Tibial nerve (tissue), 4 donors: ENCODE results near the gene CRELD1.

ENCODE experiments used
- EP300 ChIP-seq, 2 donors: sonication (generic); formaldehyde crosslinking; IDR thresholded peaks; one replicate each; pipeline ENCODE4 v1.6.1; 2017; ENCODE audit warnings: antibody characterized with exemption in 2 of 2, mild to moderate bottlenecking in 1 of 2
- POLR2A ChIP-seq, 2 donors: fragments of 450-650 bp; IDR thresholded peaks; one replicate each; pipeline ENCODE4 v1.6.1; 2017; ENCODE audit warnings: antibody characterized with exemption in 2 of 2, mild to moderate bottlenecking in 2 of 2, moderate library complexity in 2 of 2
- TF ChIP-seq, protein P1 (sequence below), 5 experiments: fragments of 200-600 bp in 3 of 5; fragments of 450-650 bp in 2 of 5; sonication (generic) in 3 of 5; IDR thresholded peaks; one replicate each; pipeline ENCODE4 v1.5.1; 2016 to 2019; ENCODE audit warnings: antibody characterized with exemption in 5 of 5, mild to moderate bottlenecking in 3 of 5, moderate library complexity in 2 of 5

DNA sequence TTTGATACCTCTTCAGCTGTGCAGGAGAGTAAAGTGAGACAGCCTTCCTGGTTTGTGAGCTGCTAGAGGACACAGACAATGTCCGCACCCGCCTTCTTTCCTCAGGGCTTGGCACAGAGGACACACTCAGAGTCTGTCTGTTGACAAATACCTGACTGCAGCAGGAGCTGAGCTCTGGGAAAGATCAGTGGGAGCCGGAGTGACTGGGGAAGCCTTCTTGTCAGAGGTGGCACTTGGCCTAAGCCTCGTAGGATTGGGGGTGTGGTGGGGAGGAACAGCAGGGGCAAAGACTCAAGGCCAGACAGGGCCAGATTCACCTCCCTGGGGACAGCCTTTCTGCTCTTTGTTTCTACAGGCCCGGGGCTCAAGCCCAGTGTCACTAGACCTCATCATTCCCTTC, 20.0 kb upstream of the CRELD1 start:
- TF ChIP-seq, protein P1, sequence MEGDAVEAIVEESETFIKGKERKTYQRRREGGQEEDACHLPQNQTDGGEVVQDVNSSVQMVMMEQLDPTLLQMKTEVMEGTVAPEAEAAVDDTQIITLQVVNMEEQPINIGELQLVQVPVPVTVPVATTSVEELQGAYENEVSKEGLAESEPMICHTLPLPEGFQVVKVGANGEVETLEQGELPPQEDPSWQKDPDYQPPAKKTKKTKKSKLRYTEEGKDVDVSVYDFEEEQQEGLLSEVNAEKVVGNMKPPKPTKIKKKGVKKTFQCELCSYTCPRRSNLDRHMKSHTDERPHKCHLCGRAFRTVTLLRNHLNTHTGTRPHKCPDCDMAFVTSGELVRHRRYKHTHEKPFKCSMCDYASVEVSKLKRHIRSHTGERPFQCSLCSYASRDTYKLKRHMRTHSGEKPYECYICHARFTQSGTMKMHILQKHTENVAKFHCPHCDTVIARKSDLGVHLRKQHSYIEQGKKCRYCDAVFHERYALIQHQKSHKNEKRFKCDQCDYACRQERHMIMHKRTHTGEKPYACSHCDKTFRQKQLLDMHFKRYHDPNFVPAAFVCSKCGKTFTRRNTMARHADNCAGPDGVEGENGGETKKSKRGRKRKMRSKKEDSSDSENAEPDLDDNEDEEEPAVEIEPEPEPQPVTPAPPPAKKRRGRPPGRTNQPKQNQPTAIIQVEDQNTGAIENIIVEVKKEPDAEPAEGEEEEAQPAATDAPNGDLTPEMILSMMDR (IDR thresholded peaks at IDR 0.05), result no peak
- TF ChIP-seq POLR2A (IDR thresholded peaks at IDR 0.05) (no peak), EP300 (IDR thresholded peaks at IDR 0.05) (no peak)
